ENCODE data around the gene POLD1. TPM values are rescaled to one million over a fixed set of nuclear protein-coding genes. Genes with fewer than 3 reads are reported as not detected.
"Not testable (repeated sequence)": the region's sequence is repeated elsewhere in the genome, so short reads cannot be mapped to it uniquely, and the experiment has no call there.

Gene POLD1
- polyA plus RNA-seq, 1 donor from 2014 or later: 32.8 TPM

- H3K9me3 Mint-ChIP-seq: no peaks in the 10 kb centered on the region
- H3K4me3 Mint-ChIP-seq: peak overlapping the region in 1 of 4 donors; percentile 18
- H3K27me3 Mint-ChIP-seq: no peaks in the 10 kb centered on the region
- H3K27ac Mint-ChIP-seq: peak overlapping the region in 2 of 3 donors; percentile 59 to 96
- H3K4me1 Mint-ChIP-seq: peaks cover 8 to 12% (median 10%) of the 10 kb centered on the region in 3 donors
- H3K36me3 Mint-ChIP-seq: peaks cover 2% of the 10 kb centered on the region
These were observed 5.8 kb upstream of the POLD1 start for GRCh38 chr19:50378169-50378862.

- peaks cover 2% of the 10 kb centered on the region for H3K36me3 Mint-ChIP-seq
- peak overlapping the region in 1 of 4 donors; percentile 70 for H3K4me3 Mint-ChIP-seq
- peaks cover 12 to 15% (median 12%) of the 10 kb centered on the region in 3 donors for H3K4me1 Mint-ChIP-seq
- H3K27ac Mint-ChIP-seq: peak overlapping the region in 2 of 3 donors; percentile 59 to 96
- no peaks in the 10 kb centered on the region for H3K9me3 Mint-ChIP-seq
- H3K27me3 Mint-ChIP-seq: no peaks in the 10 kb centered on the region
These were observed 5.3 kb upstream of the POLD1 start for GRCh38 chr19:50378863-50379236.

DNA sequence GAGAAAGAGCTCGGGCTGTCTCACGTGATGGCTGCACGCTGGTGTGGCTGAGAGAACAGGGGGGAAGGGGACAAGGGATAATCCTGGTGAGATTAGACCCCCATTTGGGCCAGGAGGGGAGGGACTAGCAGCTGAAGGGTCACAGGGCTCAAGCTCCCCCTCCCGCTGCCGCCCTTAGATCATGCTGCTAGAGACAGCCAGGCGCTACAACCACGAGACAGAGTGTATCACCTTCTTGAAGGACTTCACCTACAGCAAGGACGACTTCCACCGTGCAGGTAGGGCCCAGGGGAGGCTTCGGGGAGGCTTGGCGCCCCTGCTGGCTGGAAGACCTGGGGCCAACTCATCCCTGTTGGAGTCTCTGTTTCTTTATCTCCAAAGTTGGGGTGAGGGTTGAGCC lies 4.5 kb upstream of the POLD1 start:
- Mint-ChIP-seq H3K27ac (peak overlapping the region in 2 of 3 donors; percentile 90 to 96), H3K36me3 (peaks cover 2% of the 10 kb centered on the region), H3K4me3 (peak overlapping the region in 1 of 4 donors; percentile 70), H3K4me1 (peaks cover 9 to 21% (median 13%) of the 10 kb centered on the region in 3 donors), H3K27me3 (no peaks in the 10 kb centered on the region), H3K9me3 (no peaks in the 10 kb centered on the region)

DNA sequence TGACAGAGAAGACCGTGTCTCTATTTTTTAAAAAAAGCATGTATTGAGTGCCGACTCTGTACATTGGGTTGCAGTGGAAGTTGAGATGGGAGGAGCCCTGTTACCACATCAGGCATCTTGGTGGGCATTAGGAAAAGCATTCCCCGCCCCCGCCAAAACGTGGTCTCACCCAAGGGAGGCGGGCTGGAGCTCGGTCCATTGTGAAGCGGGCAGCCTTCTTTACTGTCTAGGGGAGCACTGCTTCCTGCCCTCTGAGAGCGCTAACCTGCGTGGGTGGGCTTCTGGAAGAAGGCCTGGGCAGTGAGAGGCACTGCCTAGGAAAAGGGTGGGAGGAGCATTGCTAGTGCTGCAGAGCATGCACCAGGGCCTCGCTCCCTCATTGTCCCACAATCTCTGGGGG lies 4.0 kb upstream of the POLD1 start:
- Mint-ChIP-seq H3K27ac (peak overlapping the region in 1 of 3 donors; percentile 96), H3K9me3 (no peaks in the 10 kb centered on the region), H3K4me3 (peak overlapping the region in 2 of 4 donors; percentile 70 to 86), H3K36me3 (peaks cover 2% of the 10 kb centered on the region), H3K4me1 (peaks cover 14 to 26% (median 18%) of the 10 kb centered on the region in 3 donors), H3K27me3 (peaks cover 2% of the 10 kb centered on the region)

GRCh38 chr19:50380751-50381151 lies 3.4 kb upstream of the POLD1 start:
- Mint-ChIP-seq H3K9me3 (no peaks in the 10 kb centered on the region), H3K27ac (peak overlapping the region in 1 of 3 donors; percentile 93), H3K36me3 (peaks cover 2% of the 10 kb centered on the region), H3K27me3 (peaks cover 2% of the 10 kb centered on the region), H3K4me3 (no peak overlapping the region), H3K4me1 (peaks cover 14 to 28% (median 20%) of the 10 kb centered on the region in 3 donors)

- Mint-ChIP-seq H3K27ac (peak overlapping the region in 1 of 3 donors; percentile 93), H3K4me1 (peaks cover 10 to 27% (median 17%) of the 10 kb centered on the region in 3 donors), H3K9me3 (no peaks in the 10 kb centered on the region), H3K4me3 (peak overlapping the region in 2 of 4 donors; percentile 25 to 76), H3K36me3 (peaks cover 4% of the 10 kb centered on the region), H3K27me3 (peaks cover 2% of the 10 kb centered on the region)
These were observed 2.0 kb upstream of the POLD1 start for GRCh38 chr19:50381881-50382729.

DNA sequence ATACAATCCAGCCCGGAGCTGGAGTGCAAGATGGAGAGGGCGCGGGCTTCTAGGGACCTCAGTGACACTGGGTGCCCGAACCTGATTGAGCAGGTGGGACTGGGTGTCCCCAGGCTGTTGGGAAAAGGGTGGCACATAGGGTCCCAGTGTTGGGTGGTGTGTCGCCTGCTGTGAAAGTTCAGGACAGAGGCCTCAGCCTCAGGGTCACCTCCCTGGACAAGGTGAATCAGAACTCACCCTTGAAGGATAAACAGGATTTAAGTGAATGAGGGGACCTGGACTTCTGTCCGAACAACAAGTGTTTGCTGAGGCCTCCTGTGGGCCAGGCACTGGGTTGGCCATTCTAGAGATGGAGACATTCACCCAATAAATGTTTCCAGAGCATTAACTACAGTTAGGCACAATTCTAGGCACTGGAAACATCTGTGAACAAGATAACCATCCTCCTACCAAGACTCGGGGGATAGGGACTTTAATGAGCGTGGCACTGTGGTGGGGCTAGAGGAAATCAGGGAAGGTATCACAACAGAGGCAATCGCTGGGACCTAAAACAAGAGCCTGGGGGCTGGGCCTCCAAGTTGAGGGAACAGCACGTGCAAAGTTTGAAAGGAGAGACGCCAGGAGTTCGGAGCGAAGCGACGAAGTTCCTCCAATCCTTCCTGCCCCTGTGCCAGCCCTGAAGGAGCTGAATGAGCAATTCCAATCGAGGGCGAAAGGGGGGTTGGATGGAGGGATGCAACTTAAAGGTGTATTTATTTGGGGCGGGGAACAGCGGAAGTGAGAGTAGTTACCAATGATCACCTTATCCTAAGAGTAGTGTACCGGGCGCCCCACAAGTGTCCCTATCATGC lies 921 bp upstream of the POLD1 start:
- Mint-ChIP-seq H3K27ac (peak overlapping the region; percentile 93 to 97 (median 95)), H3K27me3 (peaks cover 2% of the 10 kb centered on the region), H3K36me3 (peaks cover 4% of the 10 kb centered on the region), H3K9me3 (no peaks in the 10 kb centered on the region), H3K4me3 (peak overlapping the region; percentile 76 to 98 (median 94)), H3K4me1 (peaks cover 10 to 21% (median 16%) of the 10 kb centered on the region in 3 donors)

DNA sequence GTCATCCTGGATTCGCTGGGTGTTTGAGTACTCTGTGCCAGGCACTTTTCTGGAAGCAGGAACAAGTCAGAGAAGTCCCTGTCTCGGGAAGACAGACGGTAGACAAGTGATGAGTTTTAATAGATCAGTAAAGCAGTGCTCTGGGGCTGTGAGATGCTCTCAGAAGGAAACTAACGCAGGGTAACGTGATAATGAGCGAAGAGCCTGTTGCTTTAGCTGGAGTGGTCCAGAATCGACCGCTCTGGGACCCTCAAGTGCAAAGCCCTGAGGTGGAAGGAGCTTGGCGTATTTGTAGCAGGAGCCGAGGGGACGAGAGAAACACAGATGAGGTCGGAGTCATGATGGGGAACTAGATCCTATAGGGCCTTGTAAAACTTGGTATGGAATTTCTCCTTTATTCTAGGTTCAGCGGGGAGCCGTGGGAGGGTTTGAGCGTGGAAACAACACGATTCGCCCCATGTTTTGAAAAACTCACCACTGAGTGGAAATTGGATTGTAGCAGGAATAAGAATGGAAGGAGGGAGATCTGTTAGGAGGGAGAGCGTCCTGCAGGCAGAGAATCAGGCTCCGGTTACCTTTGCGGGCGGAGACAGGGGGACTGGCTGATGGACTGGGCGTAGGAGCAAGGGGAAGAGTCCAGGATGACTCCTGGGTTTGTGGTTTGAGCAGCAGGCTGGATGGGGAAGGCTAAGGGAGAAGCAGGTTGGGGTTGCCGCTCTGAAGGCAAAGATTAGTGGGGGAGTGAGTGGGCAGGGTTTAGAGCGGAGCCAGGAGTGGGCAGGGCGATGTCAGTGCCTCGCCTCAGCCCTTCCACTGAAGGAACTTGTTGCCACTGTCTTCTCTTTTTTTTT lies 763 bp downstream of the POLD1 start:
- no peaks in the 10 kb centered on the region for H3K9me3 Mint-ChIP-seq
- peaks cover 6 to 21% (median 16%) of the 10 kb centered on the region in 3 donors for H3K4me1 Mint-ChIP-seq
- peaks cover 2% of the 10 kb centered on the region for H3K27me3 Mint-ChIP-seq
- H3K27ac Mint-ChIP-seq: peak overlapping the region; percentile 93 to 97 (median 95)
- peaks cover 2% of the 10 kb centered on the region for H3K36me3 Mint-ChIP-seq
- peak overlapping the region; percentile 76 to 98 (median 94) for H3K4me3 Mint-ChIP-seq

GRCh38 chr19:50387176-50387867 lies 3.2 kb downstream of the POLD1 start:
- Mint-ChIP-seq H3K27ac (peak overlapping the region in 1 of 3 donors; percentile 79), H3K36me3 (peaks cover 4% of the 10 kb centered on the region)

GRCh38 chr19:50387868-50388245 lies 3.7 kb downstream of the POLD1 start:
- H3K36me3 Mint-ChIP-seq: peaks cover 5% of the 10 kb centered on the region
- peak overlapping the region in 1 of 3 donors; percentile 79 for H3K27ac Mint-ChIP-seq
- H3K4me1 Mint-ChIP-seq: peaks cover 6 to 21% (median 16%) of the 10 kb centered on the region in 3 donors
- peaks cover 2% of the 10 kb centered on the region for H3K27me3 Mint-ChIP-seq
- peak overlapping the region in 1 of 4 donors; percentile 88 for H3K4me3 Mint-ChIP-seq
- no peaks in the 10 kb centered on the region for H3K9me3 Mint-ChIP-seq

More at GRCh38 chr19:50387176-50387867, 3.2 kb downstream of the POLD1 start:
- Mint-ChIP-seq H3K9me3 (no peaks in the 10 kb centered on the region), H3K27me3 (peaks cover 2% of the 10 kb centered on the region), H3K4me3 (peak overlapping the region in 1 of 4 donors; percentile 88), H3K4me1 (peaks cover 6 to 21% (median 16%) of the 10 kb centered on the region in 3 donors)

DNA sequence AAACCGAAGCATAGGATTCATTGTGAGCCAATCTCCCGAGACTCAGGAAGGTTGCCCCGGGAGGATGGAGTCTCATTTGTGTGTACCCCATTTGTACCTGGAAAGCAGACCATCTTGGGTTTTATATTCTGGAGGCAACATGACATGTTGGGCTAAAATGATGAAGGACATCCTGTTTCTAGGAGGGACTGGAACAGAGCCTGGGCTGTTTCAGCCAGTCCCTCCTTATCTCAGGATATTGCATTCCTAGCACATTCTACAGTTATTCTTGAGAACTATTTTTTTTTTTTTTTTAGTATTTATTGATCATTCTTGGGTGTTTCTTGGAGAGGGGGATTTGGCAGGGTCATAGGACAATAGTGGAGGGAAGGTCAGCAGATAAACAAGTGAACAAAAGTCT lies 6.1 kb downstream of the POLD1 start:
- not testable (repeated sequence) for H3K9me3 Mint-ChIP-seq, H3K4me3 Mint-ChIP-seq, H3K36me3 Mint-ChIP-seq, H3K27ac Mint-ChIP-seq, H3K27me3 Mint-ChIP-seq, H3K4me1 Mint-ChIP-seq

- not testable (repeated sequence) for H3K27ac Mint-ChIP-seq, H3K9me3 Mint-ChIP-seq, H3K4me1 Mint-ChIP-seq, H3K36me3 Mint-ChIP-seq, H3K4me3 Mint-ChIP-seq, H3K27me3 Mint-ChIP-seq
These were observed 6.8 kb downstream of the POLD1 start for GRCh38 chr19:50390952-50391351.

DNA sequence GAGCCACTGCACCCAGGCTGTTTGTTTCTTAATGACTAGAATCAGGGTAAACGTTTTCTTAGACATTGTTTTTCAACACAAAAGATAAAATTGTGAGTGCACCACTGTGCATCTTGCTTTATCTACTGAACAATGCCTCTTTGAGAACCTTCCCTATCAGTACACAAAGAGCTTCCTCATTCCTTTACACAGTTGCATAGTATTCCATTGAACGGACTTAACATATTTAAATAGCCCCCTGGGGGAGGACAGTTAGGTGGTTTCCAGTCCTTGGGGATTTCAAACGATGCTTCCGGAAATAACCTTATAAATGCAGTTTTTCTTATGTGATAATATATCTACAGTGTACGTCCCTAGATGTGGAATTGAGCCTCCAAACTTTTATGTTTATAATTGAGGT lies 8.6 kb downstream of the POLD1 start:
- H3K36me3 Mint-ChIP-seq: peaks cover 8% of the 10 kb centered on the region
- peaks cover 0 to 4% (median 4%) of the 10 kb centered on the region in 3 donors for H3K4me1 Mint-ChIP-seq
- H3K27ac Mint-ChIP-seq: no peak overlapping the region
- H3K9me3 Mint-ChIP-seq: no peaks in the 10 kb centered on the region
- no peak overlapping the region for H3K4me3 Mint-ChIP-seq
- H3K27me3 Mint-ChIP-seq: no peaks in the 10 kb centered on the region
